ENCODE results near the gene LRMDA.

LRMDA gene

GRCh38 chr10:75434291-75434690 lies 2.9 kb downstream of the LRMDA start (continued):
- TF ChIP-seq ZNF169 (tag by site-specific recombination; IDR thresholded peaks at IDR 0.05) (no peak), PRDM4 (tag by site-specific recombination; IDR thresholded peaks at IDR 0.05) (no peak), ZBTB6 (tag by site-specific recombination; IDR thresholded peaks at IDR 0.05) (no peak), ZNF175 (tag by site-specific recombination; IDR thresholded peaks at IDR 0.05) (no peak), ZNF555 (tag by site-specific recombination; conservative IDR thresholded peaks at IDR 0.05) (no peak)

- ChIA-PET CTCF (no interaction called here), POLR2A (interaction anchor here (1.9 kb wide), 1 partner anchor 33 kb away, joined by 5 read pairs; the partner anchor contains the start of gene ZNF503)
- TF ChIP-seq ZNF404 (tag by site-specific recombination; IDR thresholded peaks at IDR 0.05) (no peak), ZNF202 (tag by site-specific recombination; IDR thresholded peaks at IDR 0.05; ENCODE audit: borderline replicate concordance) (no peak), ZNF280C (tag by site-specific recombination; IDR thresholded peaks at IDR 0.05) (no peak), ZNF121 (tag by site-specific recombination; IDR thresholded peaks at IDR 0.05) (no peak), HOXC10 (CRISPR knock-in tag; IDR thresholded peaks at IDR 0.05) (no peak), IKZF3 (tag by site-specific recombination; IDR thresholded peaks at IDR 0.05) (no peak), ZSCAN23 (tag by site-specific recombination; IDR thresholded peaks at IDR 0.05) (no peak), EGR2 (tag by site-specific recombination; IDR thresholded peaks at IDR 0.05; ENCODE audit: low read depth) (no peak), ZNF473 (tag by site-specific recombination; IDR thresholded peaks at IDR 0.05) (no peak), KLF1 (tag by site-specific recombination; IDR thresholded peaks at IDR 0.05) (no peak), TSHZ1 (tag by site-specific recombination; IDR thresholded peaks at IDR 0.05; ENCODE audit: borderline replicate concordance) (no peak), ZNF510 (tag by site-specific recombination; IDR thresholded peaks at IDR 0.05; ENCODE audit: insufficient replicate concordance) (no peak), ZNF629 (tag by site-specific recombination; IDR thresholded peaks at IDR 0.05) (no peak)
- H3K4me1 ChIP-seq (ENCODE audit: control insufficient read depth, insufficient read depth, low read length), result peaks cover 11% of the 10 kb centered on the region; the same call in 1 of the 2 replicates
- H3K9me3 ChIP-seq (ENCODE audit: control insufficient read depth, insufficient read depth, low read depth, low read length), result no peaks in the 10 kb centered on the region
- no peaks in the 10 kb centered on the region for H3K36me3 ChIP-seq (ENCODE audit: control insufficient read depth in 2 of 2, insufficient read depth in 1 of 2, low read length in 2 of 2)
- no peak overlapping the region for H3K4me3 ChIP-seq (ENCODE audit: low read depth, low read length)
- no peak overlapping the region for H3K27ac ChIP-seq (ENCODE audit: extremely low read depth, low read depth, low read length)
These were observed 3.9 kb downstream of the LRMDA start for GRCh38 chr10:75435291-75435690.
